ENCODE results near the gene HACD4.

DNA sequence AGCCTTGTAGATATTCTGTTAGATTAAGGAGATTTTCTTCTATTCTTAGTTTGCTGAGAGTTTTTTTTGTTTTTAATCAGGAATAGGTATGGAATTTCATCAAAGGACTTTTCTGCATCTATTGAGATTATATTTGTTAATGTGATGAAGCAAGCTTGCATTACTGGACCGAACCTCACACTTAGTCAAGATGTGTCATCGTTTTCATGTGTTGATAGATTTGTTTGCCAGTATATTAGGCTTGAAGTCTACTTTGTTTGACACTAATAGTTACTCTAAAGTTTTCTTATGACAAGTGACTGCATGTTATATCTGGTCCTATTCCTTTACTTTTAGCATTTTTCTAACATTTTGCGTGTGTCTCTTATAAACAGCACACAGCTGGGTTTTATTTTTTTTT, 12.4 kb upstream of the HACD4 start:
- TF ChIP-seq, protein P1, sequence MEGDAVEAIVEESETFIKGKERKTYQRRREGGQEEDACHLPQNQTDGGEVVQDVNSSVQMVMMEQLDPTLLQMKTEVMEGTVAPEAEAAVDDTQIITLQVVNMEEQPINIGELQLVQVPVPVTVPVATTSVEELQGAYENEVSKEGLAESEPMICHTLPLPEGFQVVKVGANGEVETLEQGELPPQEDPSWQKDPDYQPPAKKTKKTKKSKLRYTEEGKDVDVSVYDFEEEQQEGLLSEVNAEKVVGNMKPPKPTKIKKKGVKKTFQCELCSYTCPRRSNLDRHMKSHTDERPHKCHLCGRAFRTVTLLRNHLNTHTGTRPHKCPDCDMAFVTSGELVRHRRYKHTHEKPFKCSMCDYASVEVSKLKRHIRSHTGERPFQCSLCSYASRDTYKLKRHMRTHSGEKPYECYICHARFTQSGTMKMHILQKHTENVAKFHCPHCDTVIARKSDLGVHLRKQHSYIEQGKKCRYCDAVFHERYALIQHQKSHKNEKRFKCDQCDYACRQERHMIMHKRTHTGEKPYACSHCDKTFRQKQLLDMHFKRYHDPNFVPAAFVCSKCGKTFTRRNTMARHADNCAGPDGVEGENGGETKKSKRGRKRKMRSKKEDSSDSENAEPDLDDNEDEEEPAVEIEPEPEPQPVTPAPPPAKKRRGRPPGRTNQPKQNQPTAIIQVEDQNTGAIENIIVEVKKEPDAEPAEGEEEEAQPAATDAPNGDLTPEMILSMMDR (IDR thresholded peaks at IDR 0.05) = no peak
- no peak for TF ChIP-seq POLR2A (IDR thresholded peaks at IDR 0.05)
- TF ChIP-seq POLR2AphosphoS5 (IDR thresholded peaks at IDR 0.05) = no peak
